Fibroblast of mammary gland (primary cell): ENCODE measurements around the gene MTCL1.

Source experiments
- DNase-seq: peaks from one replicate; pipeline ENCODE4 v3.0.0-alpha.2; 2010; ENCODE audit warnings: low read depth
- H3K4me3 ChIP-seq: 2 replicates; pipeline ENCODE4 v1.5.1; 2011; ENCODE audit warnings: low read depth, mild to moderate bottlenecking, low read length, moderate library complexity; ENCODE audit not compliant: control insufficient read depth
- TF ChIP-seq, protein P1 (sequence below): conservative IDR thresholded peaks from 2 replicates; pipeline ENCODE4 v1.5.1; 2011; ENCODE audit warnings: low read depth, low read length, inconsistent platforms; ENCODE audit not compliant: control insufficient read depth, insufficient read depth

The MTCL1 gene

GRCh38 chr18:8818982-8819381, 113.6 kb downstream of the MTCL1 start:
- no peak overlapping the region for H3K4me3 ChIP-seq
- DNase-seq = no peak
- TF ChIP-seq, protein P1, sequence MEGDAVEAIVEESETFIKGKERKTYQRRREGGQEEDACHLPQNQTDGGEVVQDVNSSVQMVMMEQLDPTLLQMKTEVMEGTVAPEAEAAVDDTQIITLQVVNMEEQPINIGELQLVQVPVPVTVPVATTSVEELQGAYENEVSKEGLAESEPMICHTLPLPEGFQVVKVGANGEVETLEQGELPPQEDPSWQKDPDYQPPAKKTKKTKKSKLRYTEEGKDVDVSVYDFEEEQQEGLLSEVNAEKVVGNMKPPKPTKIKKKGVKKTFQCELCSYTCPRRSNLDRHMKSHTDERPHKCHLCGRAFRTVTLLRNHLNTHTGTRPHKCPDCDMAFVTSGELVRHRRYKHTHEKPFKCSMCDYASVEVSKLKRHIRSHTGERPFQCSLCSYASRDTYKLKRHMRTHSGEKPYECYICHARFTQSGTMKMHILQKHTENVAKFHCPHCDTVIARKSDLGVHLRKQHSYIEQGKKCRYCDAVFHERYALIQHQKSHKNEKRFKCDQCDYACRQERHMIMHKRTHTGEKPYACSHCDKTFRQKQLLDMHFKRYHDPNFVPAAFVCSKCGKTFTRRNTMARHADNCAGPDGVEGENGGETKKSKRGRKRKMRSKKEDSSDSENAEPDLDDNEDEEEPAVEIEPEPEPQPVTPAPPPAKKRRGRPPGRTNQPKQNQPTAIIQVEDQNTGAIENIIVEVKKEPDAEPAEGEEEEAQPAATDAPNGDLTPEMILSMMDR = no peak

GRCh38 chr18:8820396-8821082, 115.2 kb downstream of the MTCL1 start:
- TF ChIP-seq, protein P1 = no peak
- no peak for DNase-seq
- H3K4me3 ChIP-seq = no peak overlapping the region

GRCh38 chr18:8821083-8821465, 115.7 kb downstream of the MTCL1 start:
- no peak for DNase-seq
- H3K4me3 ChIP-seq = no peak overlapping the region
- TF ChIP-seq, protein P1 = no peak

DNA sequence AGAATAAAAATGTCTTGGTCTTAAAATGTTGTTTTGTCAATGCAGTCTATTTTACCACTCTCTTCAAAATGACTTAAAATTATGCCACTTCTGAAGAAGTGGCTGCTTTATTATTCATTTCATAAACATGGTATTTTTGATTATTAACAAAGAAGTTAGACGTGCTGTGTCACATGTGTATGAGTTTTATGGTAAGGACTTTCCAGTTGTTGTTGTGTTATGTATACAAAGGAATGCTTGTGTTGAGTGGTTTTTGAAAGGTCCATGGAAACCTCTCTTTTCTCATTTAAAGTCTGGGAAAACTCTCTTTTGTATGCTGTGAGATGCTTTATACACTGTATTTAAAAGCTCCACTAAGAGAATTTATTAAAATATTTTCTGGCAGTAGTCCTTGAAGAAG, 116.2 kb downstream of the MTCL1 start:
- TF ChIP-seq, protein P1 = no peak
- no peak overlapping the region for H3K4me3 ChIP-seq
- no peak for DNase-seq

- no peak for DNase-seq
- no peak overlapping the region for H3K4me3 ChIP-seq
- TF ChIP-seq, protein P1 = no peak
These were observed 117.3 kb downstream of the MTCL1 start for GRCh38 chr18:8822643-8823042.

DNA sequence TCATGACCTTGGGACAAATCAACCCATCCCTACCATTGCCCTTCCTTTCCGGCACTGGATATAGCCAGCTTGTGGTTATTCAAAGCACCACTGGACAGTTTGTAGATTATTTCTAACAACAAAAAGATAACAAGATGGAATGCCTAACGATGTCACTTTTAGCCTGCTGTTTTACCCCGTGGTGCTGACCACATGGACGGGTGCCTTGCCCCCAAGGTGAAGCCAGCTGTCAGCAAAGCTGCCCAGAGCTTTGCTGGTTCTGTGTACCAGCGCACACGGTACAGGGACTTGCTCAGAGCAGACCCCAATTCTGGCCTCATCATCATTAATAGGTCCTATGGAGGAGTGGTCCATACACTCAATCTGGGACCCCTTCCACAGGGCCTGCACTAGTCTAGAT, 118.2 kb downstream of the MTCL1 start:
- no peak for DNase-seq
- TF ChIP-seq, protein P1 = no peak
- no peak overlapping the region for H3K4me3 ChIP-seq

DNA sequence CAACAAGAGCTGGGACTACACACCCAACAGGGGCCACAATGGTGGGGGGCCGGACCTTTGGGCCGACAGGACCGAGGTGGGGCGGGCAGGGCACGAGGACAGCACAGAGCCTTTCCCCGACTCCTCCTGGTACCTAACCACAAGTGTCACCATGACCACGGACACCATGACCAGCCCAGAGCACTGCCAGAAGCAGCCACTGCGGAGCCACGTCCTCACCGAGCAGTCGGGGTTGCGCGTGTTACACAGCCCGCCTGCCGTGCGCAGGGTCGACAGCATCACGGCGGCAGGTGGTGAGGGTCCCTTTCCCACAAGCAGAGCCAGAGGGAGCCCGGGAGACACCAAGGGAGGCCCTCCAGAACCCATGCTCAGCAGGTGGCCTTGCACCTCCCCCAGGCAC, 119.5 kb downstream of the MTCL1 start:
- no peak for DNase-seq
- TF ChIP-seq, protein P1 = no peak
- no peak overlapping the region for H3K4me3 ChIP-seq
